IMR-90 (cell line): ENCODE measurements around the gene HUNK. TPM values are rescaled to one million over a fixed set of nuclear protein-coding genes. Genes with fewer than 3 reads are reported as not detected.

ENCODE experiments used
- ATAC-seq: fragments of 200-7000 bp; cut with Tn5 transposase; 2 replicates; pipeline ENCODE4 v1.9.1; 2020; ENCODE audit warnings: low read depth, mild to moderate bottlenecking, moderate library complexity
- BruUV-seq: library from RNA; stranded (reverse); fragments of 400-500 nt; replicated peaks from 2 replicates; lab custom pipeline; 2021; lab: Mats Ljungman, UMichigan
- CTCF ChIA-PET: fragments of 300-600 bp; formaldehyde crosslinking; extraction: SDS; loops from one replicate; lab custom pipeline; 2021; ENCODE audit warnings: antibody characterized with exemption; lab: Yijun Ruan, JAX
- POLR2A ChIA-PET: fragments of 300-600 bp; sonication (Branson Sonifier 250); formaldehyde crosslinking; loops from one replicate; lab custom pipeline; 2022; ENCODE audit warnings: antibody characterized with exemption; ENCODE audit not compliant: unreplicated experiment; lab: Charles Lee
- DNase-seq: peaks from one replicate; pipeline ENCODE4 v3.0.0; 2013
- H2AFZ ChIP-seq: replicated peaks from 2 replicates; pipeline ENCODE3; 2013; ENCODE audit warnings: low read length, mild to moderate bottlenecking; ENCODE audit not compliant: poor library complexity
- H2AK5ac ChIP-seq: 2 replicates; pipeline ENCODE4 v1.6.1; 2013; ENCODE audit warnings: low read depth, low read length, inconsistent platforms
- H2AK9ac ChIP-seq: replicated peaks from 2 replicates; pipeline ENCODE3; 2013; ENCODE audit warnings: mild to moderate bottlenecking, low read depth, low read length, moderate library complexity; ENCODE audit not compliant: poor library complexity
- H2BK120ac ChIP-seq: 2 replicates; pipeline ENCODE4 v1.6.1; 2013; ENCODE audit warnings: low read depth, low read length, inconsistent platforms
- H2BK15ac ChIP-seq: 3 replicates; pipeline ENCODE4 v1.6.1; 2013; ENCODE audit warnings: low read depth, low read length, inconsistent platforms
- H2BK20ac ChIP-seq: 2 replicates; pipeline ENCODE4 v1.6.1; 2013; ENCODE audit warnings: low read depth, mild to moderate bottlenecking, inconsistent platforms, low read length, moderate library complexity
- H2BK5ac ChIP-seq: 2 replicates; pipeline ENCODE4 v1.6.1; 2013; ENCODE audit warnings: mild to moderate bottlenecking, low read depth, low read length, inconsistent platforms; ENCODE audit not compliant: poor library complexity, severe bottlenecking
- H3K14ac ChIP-seq: replicated peaks from 2 replicates; pipeline ENCODE4 v1.6.1; 2013; ENCODE audit warnings: low read depth, low read length, inconsistent platforms
- H3K18ac ChIP-seq: 2 replicates; pipeline ENCODE4 v1.6.1; 2013; ENCODE audit warnings: low read depth, low read length, control low read depth
- H3K23ac ChIP-seq: 2 replicates; pipeline ENCODE4 v1.6.1; 2013; ENCODE audit warnings: low read depth, low read length, inconsistent platforms
- H3K27ac ChIP-seq: 2 replicates; pipeline ENCODE4 v1.5.1; 2013; ENCODE audit warnings: mild to moderate bottlenecking, control low read depth, low read length; ENCODE audit not compliant: insufficient read depth
- H3K27me3 ChIP-seq: 2 replicates; pipeline ENCODE4 v1.6.1; 2013; ENCODE audit warnings: low read length; ENCODE audit not compliant: control insufficient read depth, insufficient read depth
- H3K36me3 ChIP-seq: 2 replicates; pipeline ENCODE4 v1.6.1; 2013; ENCODE audit warnings: low read length, mixed read lengths; ENCODE audit not compliant: control insufficient read depth, insufficient read depth
- H3K4ac ChIP-seq: 2 replicates; pipeline ENCODE4 v1.6.1; 2013; ENCODE audit warnings: low read depth, low read length, inconsistent platforms
- H3K4me1 ChIP-seq: 2 replicates; pipeline ENCODE4 v1.6.1; 2013; ENCODE audit warnings: low read length, mixed read lengths; ENCODE audit not compliant: control insufficient read depth, insufficient read depth
- H3K4me2 ChIP-seq: 2 replicates; pipeline ENCODE4 v1.6.1; 2013; ENCODE audit warnings: low read depth, mild to moderate bottlenecking, control low read depth, low read length, moderate library complexity
- H3K4me3 ChIP-seq: 2 replicates; pipeline ENCODE4 v1.5.1; 2013; ENCODE audit warnings: low read depth, mild to moderate bottlenecking, control low read depth, low read length, moderate library complexity; ENCODE audit not compliant: insufficient read depth
- H3K56ac ChIP-seq: 2 replicates; pipeline ENCODE4 v1.6.1; 2013; ENCODE audit warnings: low read length, inconsistent platforms; ENCODE audit not compliant: insufficient read depth; ENCODE audit errors: extremely low read depth
- H3K79me1 ChIP-seq, 2 experiments: 2 replicates each; pipeline ENCODE4 v1.6.1; 2013; ENCODE audit warnings: low read length in 2 of 2, inconsistent platforms in 1 of 2, low read depth in 1 of 2
- H3K9ac ChIP-seq: 2 replicates; pipeline ENCODE4 v1.6.1; 2013; ENCODE audit warnings: low read depth, low read length, control low read depth
- H3K9me1 ChIP-seq: 2 replicates; pipeline ENCODE4 v1.6.1; 2013; ENCODE audit warnings: low read length, inconsistent platforms; ENCODE audit not compliant: insufficient read depth
- H3K9me3 ChIP-seq: 2 replicates; pipeline ENCODE4 v1.6.1; 2013; ENCODE audit warnings: low read length; ENCODE audit not compliant: control insufficient read depth, insufficient read depth
- H4K20me1 ChIP-seq: 2 replicates; pipeline ENCODE4 v1.6.1; 2013; ENCODE audit warnings: low read length, inconsistent platforms; ENCODE audit not compliant: insufficient read depth
- H4K5ac ChIP-seq: 2 replicates; pipeline ENCODE4 v1.6.1; 2013; ENCODE audit warnings: mild to moderate bottlenecking, low read depth, low read length, control low read depth
- H4K8ac ChIP-seq, 2 experiments: 2 replicates each; pipeline ENCODE4 v1.6.1; 2013; ENCODE audit warnings: low read depth in 2 of 2, low read length in 2 of 2, control low read depth in 1 of 2, inconsistent platforms in 1 of 2
- H4K91ac ChIP-seq: 2 replicates; pipeline ENCODE4 v1.6.1; 2013; ENCODE audit warnings: low read depth, low read length, inconsistent platforms; ENCODE audit not compliant: insufficient read depth
- FOS ChIP-seq: fragments of 150-350 bp; IDR thresholded peaks from 2 replicates; pipeline ENCODE4 v1.6.1; 2016; ENCODE audit warnings: low read depth, low read length
- MAZ ChIP-seq: IDR thresholded peaks from 2 replicates; pipeline ENCODE4 v1.6.1; 2012; ENCODE audit warnings: low read depth, mild to moderate bottlenecking, low read length, improper control_type of control experiment, moderate library complexity, borderline replicate concordance
- MXI1 ChIP-seq: IDR thresholded peaks from 2 replicates; pipeline ENCODE4 v1.6.1; 2012; ENCODE audit warnings: low read depth, mild to moderate bottlenecking, low read length, moderate library complexity, borderline replicate concordance
- NFE2L2 ChIP-seq: fragments of 150-350 bp; IDR thresholded peaks from 2 replicates; pipeline ENCODE4 v1.6.1; 2016; ENCODE audit warnings: low read depth, mild to moderate bottlenecking, low read length
- POLR2A ChIP-seq: IDR thresholded peaks from 2 replicates; pipeline ENCODE4 v1.6.1; 2012; ENCODE audit warnings: mild to moderate bottlenecking, low read depth, low read length
- RAD21 ChIP-seq: IDR thresholded peaks from 2 replicates; pipeline ENCODE4 v1.6.1; 2012; ENCODE audit warnings: low read length, improper control_type of control experiment
- WGBS, 2 experiments: methylation state at CpG; one replicate each; pipeline versions ENCODE4 v1.1.5 to v1.1.7; 2013; ENCODE audit warnings: missing lambda C conversion rate in 2 of 2; ENCODE audit not compliant: insufficient read length in 1 of 2; ENCODE audit errors: extremely low coverage in 2 of 2; 5-methylcytosine and 5-hydroxymethylcytosine counted together
- dilution Hi-C: fragments of 300-500 bp; cut with HindIII; formaldehyde crosslinking; loops from one replicate; pipeline ENCODE4 v1.14.3; 2018; ENCODE audit warnings: low sequenced_read_pairs; ENCODE audit not compliant: unreplicated experiment
- in situ Hi-C: fragments of 300-500 bp; cut with MboI; formaldehyde crosslinking; loops from 3 replicates; pipeline ENCODE4 v1.14.3; 2019; ENCODE audit warnings: low sequenced_read_pairs, inconsistent platforms, mixed read lengths
- intact Hi-C: fragments of 100-400 bp; cut with micrococcal nuclease; formaldehyde crosslinking; loops from 2 replicates; pipeline ENCODE4 v1.10.0; 2022
- polyA plus RNA-seq, 3 experiments: library from polyadenylated mRNA; depleted of rRNA; stranded (reverse); fragments of >200 nt; gene quantifications; 2 replicates each; pipeline ENCODE4 v1.2.3, GENCODE V29; 2012; ENCODE audit warnings: low replicate concordance in 1 of 3
- total RNA-seq: library from RNA; depleted of rRNA; stranded (reverse); fragments of >200 nt; gene quantifications from 2 replicates; pipeline ENCODE4 v1.2.3, GENCODE V29; 2012

Gene HUNK
- total and polyA plus RNA-seq, 2 of the 4 experiments (the other 2 are of a cell fraction), result 1.0 to 2.0 TPM

GRCh38 chr21:32044205-32045180 is 171.7 kb downstream of the HUNK start:
- Histone ChIP-seq H2AFZ (no peak overlapping the region), H4K5ac (no peak overlapping the region)
- in situ Hi-C loops, result no loop called here

More at GRCh38 chr21:32044205-32045180, 171.7 kb downstream of the HUNK start:
- no peak overlapping the region for H3K4ac ChIP-seq
- no peak overlapping the region for H3K27ac ChIP-seq
- ChIA-PET POLR2A (no interaction called here), CTCF (no interaction called here)
- no peak overlapping the region for H4K8ac ChIP-seq
- no peaks in the 10 kb centered on the region for H3K36me3 ChIP-seq
- H3K4me1 ChIP-seq, result no peaks in the 10 kb centered on the region
- dilution Hi-C loops (no loop called here), intact Hi-C loops (no loop called here)
- H3K9ac ChIP-seq, result no peak overlapping the region
- no peak for ATAC-seq
- no peak overlapping the region for H3K4me2 ChIP-seq
- DNase-seq, result no peak
- H2BK15ac ChIP-seq, result no peak overlapping the region
- 94% methylated on average over 12 of the region's 25 CpGs; no CpG with 5 or more reads in 1 of the 2 experiments for WGBS, 2 experiments
- BruUV-seq, result no TSS peak
- H3K18ac ChIP-seq, result no peak overlapping the region
- peaks cover 4% of the 10 kb centered on the region; the same call in 1 of the 2 replicates for H3K9me3 ChIP-seq
- H2BK20ac ChIP-seq, result no peak overlapping the region
- no peak overlapping the region for H3K14ac ChIP-seq
- H3K79me1 ChIP-seq, result no peaks in the 10 kb centered on the region
- H2AK9ac ChIP-seq, result no peak overlapping the region
- TF ChIP-seq MXI1 (no peak), MAZ (no peak), POLR2A (no peak), FOS (no peak), RAD21 (no peak), NFE2L2 (no peak)
- H4K91ac ChIP-seq, result no peak overlapping the region
- no peak overlapping the region for H3K23ac ChIP-seq
- H3K4me3 ChIP-seq, result no peak overlapping the region
- H3K56ac ChIP-seq, result no peak overlapping the region
- H4K20me1 ChIP-seq, result no peaks in the 10 kb centered on the region
- H3K27me3 ChIP-seq, result peaks cover 2% of the 10 kb centered on the region; the same call in 1 of the 2 replicates
- no peak overlapping the region for H2BK5ac ChIP-seq
- H2BK120ac ChIP-seq, result no peak overlapping the region
- no peaks in the 10 kb centered on the region for H3K9me1 ChIP-seq
- no peak overlapping the region for H2AK5ac ChIP-seq
